HFF-Myc (cell line): ENCODE data around the gene LMF2.

Experiments
- DNase-seq: peaks from one replicate; pipeline ENCODE4 v3.0.0-alpha.2; 2011; ENCODE audit warnings: low read depth; ENCODE audit errors: extremely low read depth
- H3K4me3 ChIP-seq: replicated peaks from 2 replicates; pipeline ENCODE4 v1.5.1; 2011; ENCODE audit warnings: low read depth, mild to moderate bottlenecking, control low read depth, low read length
- TF ChIP-seq, protein P1 (sequence below): IDR thresholded peaks from 2 replicates; pipeline ENCODE4 v1.5.1; 2012; ENCODE audit warnings: mild to moderate bottlenecking, low read depth, low read length, control low read depth; ENCODE audit errors: missing control alignments

LMF2 gene

DNA sequence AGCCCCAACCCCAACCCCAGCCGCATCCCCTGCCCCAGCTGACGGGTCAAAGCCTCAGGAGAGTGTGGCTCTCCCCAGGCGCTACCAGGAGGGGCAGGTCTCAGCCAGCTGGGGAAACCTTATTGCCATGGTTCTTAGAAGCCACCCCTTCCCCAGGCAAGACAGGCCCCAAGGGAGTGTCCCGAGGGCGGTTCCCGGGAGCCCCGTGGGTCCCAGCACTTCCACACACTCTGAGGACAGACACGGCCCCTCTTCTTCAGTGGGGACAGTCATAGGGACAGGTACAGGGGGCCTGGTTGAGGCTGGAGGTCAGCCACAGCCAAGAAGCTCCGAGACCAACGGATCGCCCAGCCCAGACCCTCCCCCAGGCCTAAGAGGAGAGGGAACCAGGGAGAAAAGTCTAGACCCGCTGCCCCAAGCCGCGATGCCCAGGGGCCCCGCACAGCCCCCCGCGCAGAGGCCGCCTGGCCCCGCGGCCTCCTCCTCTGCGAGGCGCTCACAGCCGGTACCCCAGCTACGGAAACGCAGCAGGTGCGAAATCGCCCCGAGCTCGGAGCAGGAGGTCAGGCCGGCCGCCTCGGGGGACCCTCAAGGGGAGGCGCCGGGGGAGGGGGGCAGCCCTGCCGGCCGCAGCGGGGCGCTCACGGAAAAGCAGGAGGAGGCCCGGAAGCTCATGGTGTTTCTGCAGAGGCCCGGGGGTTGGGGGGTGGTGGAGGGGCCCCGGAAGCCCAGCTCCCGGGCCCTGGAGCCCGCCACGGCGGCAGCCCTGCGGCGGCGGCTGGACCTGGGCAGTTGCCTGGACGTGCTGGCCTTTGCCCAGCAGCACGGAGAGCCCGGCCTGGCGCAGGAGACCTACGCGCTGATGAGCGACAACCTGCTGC, 40.8 kb upstream of the LMF2 start:
- no peak for DNase-seq
- no peak overlapping the region for H3K4me3 ChIP-seq

DNA sequence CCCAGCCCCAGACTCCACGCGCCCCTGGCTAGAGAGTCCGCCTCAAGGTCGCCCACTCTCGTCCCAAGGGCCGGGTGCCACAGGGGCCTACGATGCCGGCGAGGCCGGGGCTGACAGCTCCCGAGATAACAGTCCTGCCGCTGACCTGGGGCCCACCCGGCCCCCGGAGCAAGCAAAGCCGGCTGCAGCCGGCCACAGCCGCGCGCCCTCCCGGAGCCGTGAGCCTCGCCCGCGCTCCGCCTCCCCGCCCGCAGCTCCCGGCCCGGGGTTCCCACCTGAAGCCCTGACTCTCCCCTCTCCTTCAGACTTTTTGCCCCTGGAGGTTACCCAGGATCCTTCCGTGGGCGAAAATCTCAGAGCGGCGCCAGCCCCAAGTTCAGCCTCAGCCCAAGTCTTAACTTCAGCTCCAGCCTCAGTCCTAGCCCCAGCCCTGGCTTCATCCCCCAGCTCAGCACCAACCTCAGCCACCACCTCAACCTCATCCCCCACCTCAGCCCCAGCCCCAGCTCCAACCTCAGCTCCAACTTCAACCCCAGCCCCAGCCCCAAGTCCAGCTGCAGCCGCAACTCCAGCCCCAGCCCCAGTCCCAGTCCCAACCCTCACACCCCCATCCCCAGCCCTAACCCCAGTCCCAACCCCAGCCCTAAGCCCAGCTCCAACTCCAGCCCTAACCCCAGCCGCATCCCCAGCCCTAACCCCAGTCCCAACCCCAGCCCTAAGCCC, 39.9 kb upstream of the LMF2 start:
- DNase-seq, result no peak
- TF ChIP-seq, protein P1, sequence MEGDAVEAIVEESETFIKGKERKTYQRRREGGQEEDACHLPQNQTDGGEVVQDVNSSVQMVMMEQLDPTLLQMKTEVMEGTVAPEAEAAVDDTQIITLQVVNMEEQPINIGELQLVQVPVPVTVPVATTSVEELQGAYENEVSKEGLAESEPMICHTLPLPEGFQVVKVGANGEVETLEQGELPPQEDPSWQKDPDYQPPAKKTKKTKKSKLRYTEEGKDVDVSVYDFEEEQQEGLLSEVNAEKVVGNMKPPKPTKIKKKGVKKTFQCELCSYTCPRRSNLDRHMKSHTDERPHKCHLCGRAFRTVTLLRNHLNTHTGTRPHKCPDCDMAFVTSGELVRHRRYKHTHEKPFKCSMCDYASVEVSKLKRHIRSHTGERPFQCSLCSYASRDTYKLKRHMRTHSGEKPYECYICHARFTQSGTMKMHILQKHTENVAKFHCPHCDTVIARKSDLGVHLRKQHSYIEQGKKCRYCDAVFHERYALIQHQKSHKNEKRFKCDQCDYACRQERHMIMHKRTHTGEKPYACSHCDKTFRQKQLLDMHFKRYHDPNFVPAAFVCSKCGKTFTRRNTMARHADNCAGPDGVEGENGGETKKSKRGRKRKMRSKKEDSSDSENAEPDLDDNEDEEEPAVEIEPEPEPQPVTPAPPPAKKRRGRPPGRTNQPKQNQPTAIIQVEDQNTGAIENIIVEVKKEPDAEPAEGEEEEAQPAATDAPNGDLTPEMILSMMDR, result no peak
- H3K4me3 ChIP-seq, result no peak overlapping the region

More for the DNA sequence above, 40.8 kb upstream of the LMF2 start:
- TF ChIP-seq, protein P1, result no peak

DNA sequence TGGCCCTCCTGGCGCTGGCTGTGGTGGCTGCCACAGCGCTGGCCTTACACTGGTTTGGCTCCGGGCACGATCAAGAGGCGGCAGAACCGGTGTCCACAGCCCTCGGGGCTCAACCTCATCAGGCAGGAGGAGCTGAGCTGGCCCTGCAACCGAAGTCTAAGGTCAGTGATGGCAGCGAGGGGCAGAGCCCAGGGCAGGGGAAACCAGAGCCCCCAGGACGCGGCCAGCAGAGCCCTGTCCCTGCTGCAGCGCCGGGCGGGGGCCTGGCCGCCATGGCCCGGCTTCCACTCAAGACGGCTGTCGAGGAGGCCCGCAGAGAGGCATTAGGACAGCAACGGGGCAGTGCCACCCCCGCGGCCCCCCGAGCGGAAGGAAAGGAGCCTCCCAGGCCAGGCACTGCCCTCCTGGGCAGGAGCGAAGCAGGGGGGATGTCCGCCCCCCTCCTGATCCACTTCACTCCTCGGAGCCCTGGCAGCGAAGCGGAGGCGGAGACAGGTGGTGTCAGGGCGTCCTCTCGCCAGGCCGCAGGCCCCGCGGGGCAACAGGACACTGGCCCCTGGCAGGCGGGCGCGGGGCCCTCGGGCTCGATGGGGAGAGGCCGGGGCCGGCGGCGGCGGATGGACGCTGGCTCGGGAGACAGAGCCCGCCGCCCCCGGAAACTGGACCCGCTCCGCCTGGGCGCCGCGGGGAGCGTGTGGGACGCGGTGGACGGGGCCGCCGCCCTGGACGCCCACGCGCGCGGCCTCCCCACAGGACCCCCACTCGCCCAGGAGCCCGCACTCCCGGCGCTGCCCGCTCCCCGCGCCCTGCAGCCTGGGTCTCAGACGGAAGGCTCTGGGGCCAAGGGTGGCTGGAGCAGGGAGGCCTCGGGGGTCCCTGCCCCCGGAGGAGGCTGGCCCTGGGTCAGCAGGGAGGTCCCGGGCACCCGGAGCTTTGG, 39.1 kb upstream of the LMF2 start:
- DNase-seq, result no peak
- no peak overlapping the region for H3K4me3 ChIP-seq
- TF ChIP-seq, protein P1, result no peak

GRCh38 chr22:50545522-50546325, 38.2 kb upstream of the LMF2 start, which contains the start of gene KLHDC7B:
KLHDC7B (plus strand) TSS chr22:50545899; CDS start chr22:50546244, 345 bp downstream.
- H3K4me3 ChIP-seq, result no peak within 1 kb of the TSS
- DNase-seq, result no peak
- TF ChIP-seq, protein P1, result no peak

- no peak for DNase-seq
- TF ChIP-seq, protein P1, result no peak
- H3K4me3 ChIP-seq, result no peak overlapping the region
Measured at GRCh38 chr22:50544746-50545253, 37.3 kb upstream of the LMF2 start.
